RWPE1 (cell line): ENCODE measurements around the gene SAA1.

Experiments
- CTCF ChIA-PET: fragments of 350-600 bp; sonication (Branson Sonifier 250); formaldehyde crosslinking; extraction: SDS; loops from one replicate; lab custom pipeline; 2021; lab: Yijun Ruan, JAX
- POLR2A ChIA-PET: fragments of 400-600 bp; formaldehyde crosslinking; extraction: SDS; loops from one replicate; lab custom pipeline; 2020; ENCODE audit warnings: antibody characterized with exemption; ENCODE audit not compliant: low non-redundant PET; lab: Yijun Ruan, JAX
- DNase-seq: peaks from one replicate; pipeline ENCODE4 v3.0.0; 2012; ENCODE audit warnings: low spot score
- H3K27ac ChIP-seq: fragments of 450-650 bp; 2 replicates; pipeline ENCODE4 v1.5.1; 2017
- CTCF ChIP-seq: fragments of 450-650 bp; conservative IDR thresholded peaks from 2 replicates; pipeline ENCODE4 v1.5.1; 2017; ENCODE audit warnings: low read depth, mild to moderate bottlenecking

The SAA1 gene

GRCh38 chr11:18288911-18289310 lies 22.8 kb downstream of the SAA1 start:
- no peak for DNase-seq
- ChIA-PET POLR2A (no interaction called here), CTCF (no interaction called here)
- no peak overlapping the region for H3K27ac ChIP-seq
- no peak for TF ChIP-seq CTCF

DNA sequence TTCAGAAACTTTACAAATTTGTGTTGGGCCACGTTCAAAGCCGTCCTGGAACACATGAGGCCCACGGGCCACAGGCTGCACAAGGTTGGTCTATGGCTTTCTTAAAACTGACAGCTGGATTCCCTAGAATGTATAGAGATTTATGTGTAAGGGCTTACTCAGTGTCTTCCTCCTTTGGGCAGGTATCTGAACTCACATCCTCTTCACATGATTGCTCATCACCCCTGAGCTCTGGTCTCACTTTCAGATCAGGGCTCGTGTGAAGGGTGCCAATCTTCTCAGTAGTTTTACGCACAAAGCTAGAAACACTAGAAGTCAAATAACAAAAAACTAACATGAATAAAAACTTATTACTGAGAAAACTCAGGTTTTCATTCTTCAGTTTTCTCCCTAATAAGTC lies 28.8 kb downstream of the SAA1 start:
- ChIA-PET CTCF (no interaction called here), POLR2A (no interaction called here)

DNA sequence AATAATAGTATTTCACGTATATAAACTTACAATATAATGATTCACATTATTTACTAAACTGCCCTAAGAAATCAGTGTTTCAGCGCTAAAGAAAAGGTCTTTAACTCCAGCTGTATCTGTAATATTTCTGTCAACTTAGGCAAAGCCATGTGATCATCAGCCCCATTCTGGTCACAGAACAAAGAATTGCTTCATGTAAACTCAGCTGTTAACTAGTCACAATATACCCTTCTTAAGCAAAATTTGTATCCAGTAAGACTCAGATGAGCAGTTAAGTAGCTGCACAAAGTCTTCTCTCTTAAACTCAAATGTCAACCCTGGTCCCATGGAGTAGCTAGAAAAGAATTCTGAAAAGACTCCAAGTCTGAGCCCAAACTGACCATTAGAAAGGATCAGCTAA lies 29.3 kb downstream of the SAA1 start:
- TF ChIP-seq CTCF: no peak
- H3K27ac ChIP-seq: no peak overlapping the region
- ChIA-PET CTCF (no interaction called here), POLR2A (no interaction called here)
- no peak for DNase-seq

More for the DNA sequence above, 28.8 kb downstream of the SAA1 start:
- H3K27ac ChIP-seq: no peak overlapping the region
- DNase-seq: no peak
- no peak for TF ChIP-seq CTCF

GRCh38 chr11:18299721-18300120 lies 33.7 kb downstream of the SAA1 start:
- POLR2A ChIA-PET: no interaction called here

GRCh38 chr11:18304745-18305144 lies 38.7 kb downstream of the SAA1 start:
- CTCF ChIA-PET: no interaction called here
- DNase-seq: no peak
- no peak for TF ChIP-seq CTCF
- no peak overlapping the region for H3K27ac ChIP-seq
- POLR2A ChIA-PET: no interaction called here

More at GRCh38 chr11:18299721-18300120, 33.7 kb downstream of the SAA1 start:
- DNase-seq: no peak
- no peak overlapping the region for H3K27ac ChIP-seq
- CTCF ChIA-PET: no interaction called here
- no peak for TF ChIP-seq CTCF

GRCh38 chr11:18307461-18308139 lies 41.5 kb downstream of the SAA1 start:
- peak; percentile 42 for DNase-seq
- POLR2A ChIA-PET: no interaction called here
- no peak for TF ChIP-seq CTCF
- CTCF ChIA-PET: interaction anchor here (0.7 kb wide), 1 partner anchor 10 kb away, joined by 7 read pairs; no protein-coding TSS in a partner anchor
- H3K27ac ChIP-seq: no peak overlapping the region
